NCI-H2081 treated with DMSO at 0.1 percent for 48 hours (cell line): Measurements from ENCODE around the gene HGFAC.

Experiments used
- DNase-seq: peaks from one replicate; lab custom pipeline; 2025; lab: John Stamatoyannopoulos, UW

The HGFAC gene

DNA sequence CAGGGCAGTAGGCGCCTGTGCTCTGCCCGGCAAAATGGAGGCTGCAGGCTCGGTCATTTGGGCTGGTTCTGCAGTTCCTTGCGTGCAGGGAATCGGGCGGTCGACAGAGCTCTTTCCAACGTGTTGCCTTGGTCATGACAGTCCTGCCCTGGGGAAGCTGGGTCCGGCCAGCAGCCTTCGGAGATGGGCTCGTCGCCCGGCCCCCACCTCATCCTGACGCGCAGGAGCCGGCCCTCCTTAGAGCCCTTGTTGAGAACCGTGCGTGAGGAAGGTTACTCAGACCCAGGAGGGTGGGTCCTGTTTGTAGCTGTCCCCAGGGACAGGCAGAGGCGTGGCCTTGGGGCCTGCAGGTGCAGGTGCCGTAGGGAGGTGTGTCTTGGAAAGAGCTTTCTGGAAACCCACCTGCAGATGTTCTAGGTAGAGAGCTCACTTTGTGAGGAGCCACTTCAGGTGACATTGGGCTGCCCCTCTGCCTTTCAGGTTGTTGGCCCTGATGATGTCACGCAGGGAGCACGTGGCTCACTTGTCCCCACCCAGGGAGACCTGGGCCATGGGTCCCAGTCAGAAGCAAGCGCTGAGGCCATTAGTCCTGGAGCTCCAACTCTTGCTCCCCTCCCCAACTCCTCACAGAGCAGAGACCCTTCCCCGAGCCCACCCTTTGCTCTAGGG, 15.2 kb upstream of the HGFAC start:
- DNase-seq = no peak

GRCh38 chr4:3427134-3427476, 14.7 kb upstream of the HGFAC start:
- DNase-seq = no peak

GRCh38 chr4:3427706-3428446, 13.9 kb upstream of the HGFAC start:
- no peak for DNase-seq

DNA sequence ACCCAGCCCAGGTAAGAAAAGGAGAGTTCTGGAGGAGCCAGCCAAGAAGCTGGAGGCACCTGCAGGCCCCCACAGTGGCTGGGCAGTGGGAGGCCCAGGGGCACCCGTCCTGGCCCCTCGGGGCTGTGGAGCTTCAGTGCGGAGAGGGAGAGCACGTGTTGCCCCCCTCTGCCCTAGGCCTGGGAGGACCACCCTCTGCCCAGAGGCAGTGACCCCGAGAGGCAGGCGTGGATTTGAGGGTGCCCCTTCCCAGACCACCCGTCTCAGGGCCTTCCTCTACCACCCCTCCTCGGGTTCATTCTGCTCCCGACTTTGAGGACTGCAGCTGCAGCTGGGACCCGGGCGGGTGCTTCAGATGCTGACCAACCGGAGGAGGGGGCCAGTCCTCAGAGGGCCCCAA, 12.1 kb upstream of the HGFAC start:
- no peak for DNase-seq

- no peak for DNase-seq
Measured at GRCh38 chr4:3430524-3430923, 11.2 kb upstream of the HGFAC start.

GRCh38 chr4:3431446-3431993, 10.2 kb upstream of the HGFAC start:
- DNase-seq = no peak

GRCh38 chr4:3432381-3432790, 9.4 kb upstream of the HGFAC start:
- DNase-seq = no peak

DNA sequence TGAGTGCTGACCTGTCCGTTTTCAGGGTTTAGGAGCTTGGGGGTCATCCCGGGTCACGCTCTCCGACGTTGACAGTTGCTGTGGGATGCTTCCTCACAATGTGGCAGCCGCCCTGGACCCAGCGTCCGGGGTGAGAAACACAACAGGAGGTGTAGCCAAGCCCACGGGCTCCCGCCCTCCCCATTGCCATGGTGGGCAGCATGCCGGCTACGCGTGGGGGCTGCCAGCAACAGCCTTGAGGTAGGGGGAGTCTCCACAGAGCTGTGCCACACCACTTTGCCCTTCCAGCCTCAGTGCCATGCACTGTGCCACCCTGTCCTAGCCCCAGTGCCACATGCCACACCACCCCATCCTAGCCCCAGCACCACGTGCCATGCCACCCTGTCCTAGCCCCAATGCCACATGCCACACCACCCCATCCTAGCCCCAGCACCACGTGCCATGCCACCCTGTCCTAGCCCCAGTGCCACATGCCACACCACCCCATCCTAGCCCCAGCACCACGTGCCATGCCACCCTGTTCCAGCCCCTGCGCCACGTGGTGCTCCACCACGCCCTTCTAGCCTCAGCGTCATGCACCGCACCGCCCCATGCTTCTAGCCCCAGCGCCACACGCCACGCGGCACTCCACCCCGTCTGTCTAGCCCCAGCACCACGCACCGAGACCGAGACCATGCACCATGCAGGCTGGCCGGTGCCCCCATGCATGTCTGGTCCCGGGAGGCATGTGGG, 8.5 kb upstream of the HGFAC start:
- no peak for DNase-seq

DNA sequence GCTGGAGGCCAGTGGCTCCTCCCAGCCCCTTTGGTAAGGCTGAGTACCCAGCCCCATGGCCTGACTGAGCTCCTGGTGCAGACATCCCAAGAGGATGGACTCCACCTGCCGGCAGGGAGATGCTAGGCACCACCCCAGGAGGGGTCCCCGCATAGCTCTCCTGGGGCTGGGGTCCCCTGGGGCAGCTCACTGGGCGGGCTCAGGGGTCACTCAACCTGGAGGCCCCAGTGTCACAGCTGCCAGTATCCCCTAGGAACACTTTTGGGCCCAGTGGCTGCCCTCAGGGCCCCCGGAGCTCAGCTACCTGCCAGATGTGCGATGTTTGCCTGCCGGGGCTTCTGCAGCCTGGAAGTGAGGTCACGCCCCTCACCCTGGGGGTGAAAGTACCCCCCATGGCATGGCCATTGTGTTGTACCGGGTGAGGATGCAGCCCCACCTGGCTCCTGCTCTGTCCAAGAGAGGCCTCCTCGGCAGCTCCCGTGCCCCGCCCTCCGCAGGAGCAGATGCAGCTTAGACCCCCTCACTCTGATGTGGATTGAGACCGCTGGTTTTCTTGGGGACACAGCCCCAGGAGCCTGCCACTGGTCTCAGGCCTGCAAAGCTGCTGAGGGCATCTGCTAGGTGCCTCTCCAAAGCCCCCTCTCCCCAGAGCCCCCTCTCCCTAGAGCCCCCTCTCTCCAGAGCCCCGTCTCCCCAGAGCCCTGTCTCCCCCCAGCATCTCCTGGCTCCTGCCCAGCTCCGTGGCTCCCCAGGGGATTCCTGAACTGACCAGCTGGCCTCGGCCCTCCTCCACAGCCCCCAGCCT, 6.7 kb upstream of the HGFAC start:
- DNase-seq = no peak

DNA sequence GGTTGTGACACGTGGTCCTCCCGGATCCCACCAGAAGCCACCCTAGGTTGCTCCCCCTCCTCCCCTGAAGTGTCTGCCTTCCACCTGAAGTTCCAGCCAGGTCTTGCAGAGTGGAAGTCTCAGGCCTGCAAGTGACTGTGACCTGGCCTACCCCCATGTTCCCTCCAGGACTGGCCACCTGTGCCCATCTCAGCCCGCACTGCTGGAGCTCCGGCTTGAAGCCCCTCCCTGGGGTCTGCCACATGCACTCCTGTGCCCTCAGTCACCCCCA, 6.1 kb upstream of the HGFAC start:
- DNase-seq = no peak

DNA sequence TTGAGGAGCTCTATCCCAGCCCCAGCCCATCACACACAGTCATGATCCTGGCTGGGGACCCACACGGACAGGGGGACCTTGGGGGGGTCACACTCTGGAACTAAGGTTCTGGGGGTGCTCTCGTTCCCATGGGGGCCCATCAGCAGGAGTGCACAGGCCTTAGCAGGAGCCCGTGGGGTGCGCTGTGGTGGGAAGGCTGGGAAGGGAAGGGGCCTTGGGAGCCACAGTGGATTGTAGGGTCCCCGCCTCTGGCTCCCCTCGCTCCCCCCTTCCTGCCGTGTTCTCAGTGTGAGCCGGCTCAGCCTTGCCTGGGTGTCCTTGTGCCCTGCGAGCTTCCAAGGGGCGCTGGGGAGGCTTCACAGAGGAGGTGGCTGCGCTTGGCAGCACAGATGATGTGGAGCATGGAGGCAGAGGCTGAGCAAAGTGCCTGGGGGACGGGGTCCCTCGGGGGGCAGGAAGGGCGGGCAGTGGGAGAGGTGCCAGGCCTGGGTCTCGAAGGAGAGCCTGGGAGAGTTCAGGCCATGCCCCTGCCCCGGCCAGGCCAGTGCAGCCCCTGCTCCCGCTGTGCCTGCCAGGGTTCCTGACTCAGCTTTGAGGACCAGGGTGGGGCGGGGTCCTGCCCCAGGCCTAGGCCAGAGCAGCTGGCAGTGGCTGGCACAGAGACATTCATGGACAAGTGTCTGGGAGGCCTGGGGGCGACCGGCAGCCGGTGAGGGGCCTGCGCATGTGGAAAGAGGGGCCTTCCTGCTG, 5.5 kb upstream of the HGFAC start:
- DNase-seq = no peak

- DNase-seq = no peak
Measured at GRCh38 chr4:3436798-3437581, 4.8 kb upstream of the HGFAC start.

DNA sequence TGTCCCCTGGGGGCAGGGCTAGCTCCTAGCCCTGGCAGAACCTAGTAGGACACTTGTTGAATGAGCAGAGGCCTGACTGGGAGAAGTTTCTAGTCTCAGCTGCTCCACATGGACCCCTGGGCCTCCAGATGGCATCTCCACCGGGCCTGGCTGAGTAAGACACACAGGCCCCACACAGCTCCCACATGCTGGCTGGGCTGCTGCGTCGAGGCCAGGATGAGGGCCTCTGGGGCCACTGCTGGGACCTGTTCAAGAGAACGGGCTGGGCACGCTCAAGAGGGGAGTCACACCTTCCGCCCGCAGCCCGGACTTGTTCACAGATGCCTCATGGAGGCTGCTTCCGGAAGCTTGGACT, 4.2 kb upstream of the HGFAC start:
- no peak for DNase-seq

- DNase-seq = no peak
Measured at GRCh38 chr4:3437998-3438846, 3.5 kb upstream of the HGFAC start.

GRCh38 chr4:3438847-3439180, 3.0 kb upstream of the HGFAC start:
- DNase-seq = no peak

- no peak for DNase-seq
Measured at GRCh38 chr4:3439391-3439790, 2.4 kb upstream of the HGFAC start.

GRCh38 chr4:3440011-3440410, 1.8 kb upstream of the HGFAC start:
- DNase-seq = no peak

DNA sequence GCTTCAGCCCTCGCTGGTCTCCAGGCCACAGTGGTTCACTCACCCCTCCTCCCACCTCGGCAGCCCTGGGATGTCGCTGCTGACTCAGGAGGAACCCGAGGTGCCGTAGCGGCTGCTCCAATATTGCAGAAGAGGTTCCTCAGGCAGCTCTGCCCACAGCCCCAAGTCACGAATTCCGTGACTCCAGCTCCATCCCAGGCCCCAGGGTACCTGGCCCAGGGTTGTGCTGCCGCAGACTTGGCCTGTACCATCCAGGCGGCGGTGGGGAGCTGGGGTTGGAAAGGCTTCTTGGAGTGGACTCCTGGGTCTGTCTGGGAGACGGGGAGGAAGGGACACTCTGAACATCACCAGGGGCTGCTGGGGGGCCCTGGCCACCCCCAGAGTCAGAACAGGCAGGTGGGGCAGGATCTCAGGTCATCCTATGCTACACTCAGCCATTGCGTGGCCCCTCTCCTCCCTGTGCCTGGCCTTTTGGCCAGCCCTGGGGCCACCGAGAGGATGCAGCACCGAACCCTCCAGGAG, 728 bp upstream of the HGFAC start:
- DNase-seq = no peak

DNA sequence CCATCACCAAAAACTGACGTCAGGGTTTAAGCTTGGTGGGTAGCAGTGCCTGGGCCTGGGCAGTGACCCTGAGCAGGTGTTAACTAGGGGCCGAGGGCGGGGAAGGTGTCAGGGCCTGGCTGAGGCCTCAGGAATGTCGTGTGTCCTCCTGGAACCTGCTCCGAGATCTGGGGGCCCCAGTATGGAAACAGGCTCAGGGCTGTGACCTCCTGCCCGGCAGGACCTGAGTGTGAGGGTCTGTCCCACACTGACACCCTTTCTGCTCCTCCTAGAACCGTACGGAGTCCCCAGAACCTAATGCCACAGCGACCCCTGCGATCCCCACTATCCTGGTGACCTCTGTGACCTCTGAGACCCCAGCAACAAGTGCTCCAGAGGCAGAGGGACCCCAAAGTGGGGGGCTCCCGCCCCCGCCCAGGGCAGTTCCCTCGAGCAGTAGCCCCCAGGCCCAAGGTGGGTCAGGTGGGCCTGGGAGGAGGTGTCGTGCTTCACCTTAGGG, 741 bp downstream of the HGFAC start:
- DNase-seq = no peak
